Liver (tissue), 9 donors: ENCODE measurements around the gene CCR6. TPM values are rescaled to one million over a fixed set of nuclear protein-coding genes. Genes with fewer than 3 reads are reported as not detected.

Experiments
- DNase-seq: peaks from one replicate; pipeline ENCODE4 v3.0.0-alpha.2; 2017; ENCODE audit warnings: low spot score
- H3K27ac ChIP-seq, 2 donors: one replicate each; pipeline ENCODE4 v1.7.0; 2013; ENCODE audit warnings: inconsistent platforms in 2 of 2, low read length in 2 of 2, control low read depth in 1 of 2, low read depth in 1 of 2, mild to moderate bottlenecking in 1 of 2
- H3K27me3 ChIP-seq, 4 donors: one replicate each; pipeline versions ENCODE4 v1.6.1 to v1.7.0; 2013; ENCODE audit warnings: low read length in 3 of 4, inconsistent platforms in 1 of 4, mild to moderate bottlenecking in 1 of 4, moderate library complexity in 1 of 4; ENCODE audit not compliant: control insufficient read depth in 4 of 4, insufficient read depth in 4 of 4
- H3K36me3 ChIP-seq, 4 donors: one replicate each; pipeline versions ENCODE4 v1.6.1 to v1.7.0; 2013; ENCODE audit warnings: low read length in 3 of 4, mild to moderate bottlenecking in 3 of 4, low read depth in 1 of 4, moderate library complexity in 1 of 4; ENCODE audit not compliant: control insufficient read depth in 4 of 4, insufficient read depth in 3 of 4
- H3K4me1 ChIP-seq, 4 donors: one replicate each; pipeline versions ENCODE4 v1.6.1 to v1.7.0; 2013; ENCODE audit warnings: low read length in 3 of 4, mild to moderate bottlenecking in 3 of 4, moderate library complexity in 1 of 4; ENCODE audit not compliant: control insufficient read depth in 4 of 4, insufficient read depth in 4 of 4
- H3K4me3 ChIP-seq, 3 donors: one replicate each; pipeline versions ENCODE4 v1.6.1 to v1.7.0; 2013; ENCODE audit warnings: low read length in 3 of 3, control low read depth in 1 of 3, low read depth in 1 of 3, mild to moderate bottlenecking in 1 of 3
- H3K9ac ChIP-seq, 2 donors: one replicate each; pipeline ENCODE4 v1.7.0; 2013; ENCODE audit warnings: low read length in 2 of 2, mild to moderate bottlenecking in 2 of 2, moderate library complexity in 2 of 2, control low read depth in 1 of 2, low read depth in 1 of 2
- H3K9me3 ChIP-seq, 4 donors: one replicate each; pipeline versions ENCODE4 v1.6.1 to v1.7.0; 2013; ENCODE audit warnings: low read length in 3 of 4; ENCODE audit not compliant: control insufficient read depth in 4 of 4
- CTCF ChIP-seq: fragments of 150-350 bp; IDR thresholded peaks from 2 replicates; pipeline ENCODE4 v1.5.1; 2017; ENCODE audit warnings: improper control_type of control experiment, low read depth, low read length; ENCODE audit not compliant: missing input control
- EGR1 ChIP-seq, 2 donors: IDR thresholded peaks; 2 replicates each; pipeline ENCODE4 v1.6.1; 2016 to 2018; ENCODE audit warnings: antibody characterized with exemption in 2 of 2, low read depth in 2 of 2
- GABPA ChIP-seq, 2 donors: IDR thresholded peaks in 1 of 2; conservative IDR thresholded peaks in 1 of 2; 2 replicates each; pipeline ENCODE4 v1.6.1; 2016; ENCODE audit warnings: antibody characterized with exemption in 2 of 2, mild to moderate bottlenecking in 1 of 2, moderate library complexity in 1 of 2
- HNF4A ChIP-seq, 2 donors: conservative IDR thresholded peaks; 2 replicates each; pipeline ENCODE4 v1.6.1; 2016; ENCODE audit warnings: antibody characterized with exemption in 2 of 2, mild to moderate bottlenecking in 2 of 2
- HNF4G ChIP-seq: IDR thresholded peaks from 2 replicates; pipeline ENCODE4 v1.6.1; 2016; ENCODE audit warnings: antibody characterized with exemption
- JUND ChIP-seq, 2 donors: IDR thresholded peaks; 2 replicates each; pipeline ENCODE4 v1.6.1; 2016; ENCODE audit warnings: antibody characterized with exemption in 2 of 2
- MAX ChIP-seq: IDR thresholded peaks from 2 replicates; pipeline ENCODE4 v1.6.1; 2016; ENCODE audit warnings: antibody characterized with exemption
- NR2F2 ChIP-seq: IDR thresholded peaks from 2 replicates; pipeline ENCODE4 v1.6.1; 2016; ENCODE audit warnings: antibody characterized with exemption
- REST ChIP-seq: IDR thresholded peaks from 2 replicates; pipeline ENCODE4 v1.6.1; 2016; ENCODE audit warnings: antibody characterized with exemption, mild to moderate bottlenecking
- RXRA ChIP-seq, 2 donors: IDR thresholded peaks; 2 replicates each; pipeline ENCODE4 v1.6.1; 2017 to 2018; ENCODE audit warnings: antibody characterized with exemption in 2 of 2, mild to moderate bottlenecking in 1 of 2
- TAF1 ChIP-seq: conservative IDR thresholded peaks from 2 replicates; pipeline ENCODE4 v1.6.1; 2016; ENCODE audit warnings: antibody characterized with exemption, mild to moderate bottlenecking
- ZBTB33 ChIP-seq: IDR thresholded peaks from 2 replicates; pipeline ENCODE4 v1.6.1; 2016; ENCODE audit warnings: antibody characterized with exemption
- WGBS: extraction: QIAGEN DNeasy Blood & Tissue Kit; methylation state at CpG from one replicate; pipeline ENCODE4 v1.1.7; 2013; 5-methylcytosine and 5-hydroxymethylcytosine counted together
- polyA plus RNA-seq, 2 donors: library from polyadenylated mRNA; stranded (reverse) in 1 of 2; unstranded in 1 of 2; fragments of 200-250 nt in 1 of 2; fragments of >200 nt in 1 of 2; fragmentation: Nextera tagmentation in 1 of 2; extraction: Ambion mirVana in 1 of 2; gene quantifications; one replicate each; pipeline versions ENCODE4 v1.2.1 to v1.2.3, GENCODE V29; 2013 to 2015
- total RNA-seq, 2 donors: library from RNA; depleted of rRNA; stranded (reverse); fragments of >200 nt; gene quantifications; one replicate each; pipeline ENCODE4 v1.2.3, GENCODE V29; 2014
- donor health status: healthy.
- donor health status: healthy.
- donor health status: healthy.
- donor health status: healthy.
- donor health status: healthy.

CCR6 gene
- total and polyA plus RNA-seq, 4 donors = 0.02 to 8.4 TPM; not detected in 2

GRCh38 chr6:167118006-167118405, 4.9 kb upstream of the CCR6 start:
- H3K9ac ChIP-seq = no peak overlapping the region
- no peak for DNase-seq
- peaks cover 0 to 4% (median 0%) of the 10 kb centered on the region in 4 donors for H3K4me1 ChIP-seq
- 80% methylated on average over 7 of the region's 7 CpGs for WGBS
- TF ChIP-seq GABPA (IDR thresholded peaks at IDR 0.05 in 1 of 2, conservative IDR thresholded peaks at IDR 0.05 in 1 of 2) (no peak), MAX (no peak)
- H3K27ac ChIP-seq = no peak overlapping the region
- H3K27me3 ChIP-seq = no peaks in the 10 kb centered on the region
- H3K36me3 ChIP-seq = no peaks in the 10 kb centered on the region
- no peak overlapping the region for H3K4me3 ChIP-seq
- H3K9me3 ChIP-seq = no peaks in the 10 kb centered on the region

GRCh38 chr6:167118839-167119238, 4.1 kb upstream of the CCR6 start:
- 91% methylated on average over 12 of the region's 12 CpGs for WGBS
- Histone ChIP-seq H3K9ac (no peak overlapping the region), H3K4me3 (no peak overlapping the region), H3K4me1 (peaks cover 0 to 7% (median 0%) of the 10 kb centered on the region in 4 donors), H3K36me3 (no peaks in the 10 kb centered on the region), H3K27me3 (no peaks in the 10 kb centered on the region), H3K9me3 (no peaks in the 10 kb centered on the region), H3K27ac (no peak overlapping the region)
- DNase-seq = no peak
- no peak for TF ChIP-seq HNF4A (conservative IDR thresholded peaks at IDR 0.05)
- TF ChIP-seq REST = no peak
- no peak for TF ChIP-seq ZBTB33
- TF ChIP-seq GABPA (IDR thresholded peaks at IDR 0.05 in 1 of 2, conservative IDR thresholded peaks at IDR 0.05 in 1 of 2) = no peak
- TF ChIP-seq JUND (IDR thresholded peaks at IDR 0.05) = no peak
- TF ChIP-seq RXRA (IDR thresholded peaks at IDR 0.05) = no peak
- TF ChIP-seq MAX = no peak

GRCh38 chr6:167119670-167120582, 3.0 kb upstream of the CCR6 start:
- DNase-seq = no peak
- H3K27me3 ChIP-seq = no peaks in the 10 kb centered on the region
- H3K4me1 ChIP-seq = peaks cover 0 to 7% (median 0%) of the 10 kb centered on the region in 4 donors
- no peaks in the 10 kb centered on the region for H3K9me3 ChIP-seq
- WGBS = 77% methylated on average over 8 of the region's 8 CpGs
- no peak overlapping the region for H3K9ac ChIP-seq
- no peak overlapping the region for H3K4me3 ChIP-seq
- H3K36me3 ChIP-seq = no peaks in the 10 kb centered on the region
- no peak overlapping the region for H3K27ac ChIP-seq
- TF ChIP-seq GABPA (IDR thresholded peaks at IDR 0.05 in 1 of 2, conservative IDR thresholded peaks at IDR 0.05 in 1 of 2) = no peak
- TF ChIP-seq HNF4G = no peak
- TF ChIP-seq ZBTB33 = no peak
- no peak for TF ChIP-seq JUND (IDR thresholded peaks at IDR 0.05)
- no peak for TF ChIP-seq TAF1
- no peak for TF ChIP-seq NR2F2
- no peak for TF ChIP-seq CTCF
- no peak for TF ChIP-seq EGR1 (IDR thresholded peaks at IDR 0.05; ENCODE audit: low read depth in 2 of 2)
